Measurements from ENCODE around the gene NID2.

Gene NID2

GRCh38 chr14:52031781-52032180 lies 37.1 kb downstream of the NID2 start:
- no peak for DNase-seq (ENCODE audit: low read depth in 3 of 3, low spot score in 1 of 3)

DNA sequence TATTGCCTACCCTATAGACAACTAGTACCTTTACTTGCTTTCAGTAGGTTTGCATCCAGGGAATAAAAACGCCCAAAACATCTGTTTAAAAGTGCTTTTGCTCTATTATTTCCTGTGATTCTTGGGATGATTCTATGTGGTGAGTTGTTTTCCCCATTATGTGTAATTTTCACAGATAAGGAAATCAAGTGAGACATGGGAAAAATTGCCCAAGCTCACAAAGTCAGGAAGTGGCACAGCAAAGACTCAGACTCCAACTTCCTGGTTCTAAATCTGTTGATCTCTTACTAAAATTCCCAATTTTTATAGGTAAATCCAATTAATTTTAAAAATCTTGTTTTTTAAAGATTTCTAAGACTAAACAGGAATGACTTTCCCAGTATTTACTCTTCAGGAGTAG lies 39.0 kb downstream of the NID2 start:
- no peak for DNase-seq (ENCODE audit: low read depth in 3 of 3, low spot score in 1 of 3)

- no peak for DNase-seq (ENCODE audit: low read depth in 3 of 3, low spot score in 1 of 3)
These were observed 42.0 kb downstream of the NID2 start for GRCh38 chr14:52026901-52027300.

GRCh38 chr14:52026017-52026660 lies 42.7 kb downstream of the NID2 start:
- no peak for DNase-seq (ENCODE audit: low read depth in 3 of 3, low spot score in 1 of 3)

DNA sequence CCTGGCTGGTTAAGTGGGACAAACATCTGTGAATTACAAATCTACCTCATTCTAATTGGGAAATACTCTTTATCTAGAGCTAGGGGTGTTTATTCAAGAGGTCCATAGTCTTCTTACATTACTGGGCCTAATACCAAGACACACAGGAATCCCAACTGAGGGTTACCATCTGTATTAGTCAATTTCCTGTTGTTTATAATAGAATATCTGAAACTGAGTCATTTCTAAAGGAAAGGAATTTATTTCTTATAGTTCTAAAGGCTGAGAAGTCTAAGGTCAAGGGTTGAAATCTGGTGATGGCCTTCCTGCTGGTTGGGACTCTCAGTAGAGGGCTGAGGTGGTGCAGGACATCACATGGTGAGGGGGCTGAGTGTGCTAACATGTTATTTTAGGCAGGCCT lies 43.5 kb downstream of the NID2 start:
- no peak for DNase-seq (ENCODE audit: low read depth in 3 of 3, low spot score in 1 of 3)

GRCh38 chr14:52023518-52023917 lies 45.3 kb downstream of the NID2 start:
- no peak for DNase-seq (ENCODE audit: low read depth in 3 of 3, low spot score in 1 of 3)

DNA sequence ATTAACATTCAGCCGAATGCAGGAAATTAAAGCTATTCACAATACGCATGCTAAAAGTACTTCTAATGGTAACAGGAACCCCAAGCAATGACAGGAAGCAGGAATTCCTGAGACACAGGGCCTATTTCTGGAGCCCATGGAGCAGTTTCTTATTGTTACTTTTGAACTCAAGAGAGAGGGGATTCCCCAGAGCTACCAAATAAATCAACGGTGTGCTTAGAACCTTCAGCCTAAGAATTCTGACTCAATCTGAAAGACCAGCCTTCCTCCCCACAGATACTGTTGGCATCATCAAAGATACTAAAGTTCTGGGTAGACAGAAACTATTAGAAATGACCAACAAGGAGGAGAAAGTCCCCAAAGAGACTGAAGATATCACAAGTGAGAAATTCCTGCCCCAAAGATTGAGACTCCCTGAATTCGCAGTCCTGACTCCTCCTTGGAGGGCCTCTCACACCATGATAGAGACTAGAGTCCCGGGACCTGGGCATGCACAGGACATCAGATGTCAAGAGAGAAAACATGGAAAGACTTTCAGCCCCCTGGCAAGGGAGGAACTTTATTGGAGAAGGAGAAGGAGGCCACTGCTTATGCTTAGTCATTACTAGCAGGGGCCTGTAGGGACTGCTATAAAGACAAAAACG lies 46.8 kb downstream of the NID2 start:
- no peak for DNase-seq (ENCODE audit: low read depth in 3 of 3, low spot score in 1 of 3)

- DNase-seq (ENCODE audit: low read depth in 3 of 3, low spot score in 1 of 3): no peak
These were observed 47.8 kb downstream of the NID2 start for GRCh38 chr14:52020866-52021717.

- DNase-seq (ENCODE audit: low read depth in 3 of 3, low spot score in 1 of 3): no peak
These were observed 48.6 kb downstream of the NID2 start for GRCh38 chr14:52020161-52020714.

DNA sequence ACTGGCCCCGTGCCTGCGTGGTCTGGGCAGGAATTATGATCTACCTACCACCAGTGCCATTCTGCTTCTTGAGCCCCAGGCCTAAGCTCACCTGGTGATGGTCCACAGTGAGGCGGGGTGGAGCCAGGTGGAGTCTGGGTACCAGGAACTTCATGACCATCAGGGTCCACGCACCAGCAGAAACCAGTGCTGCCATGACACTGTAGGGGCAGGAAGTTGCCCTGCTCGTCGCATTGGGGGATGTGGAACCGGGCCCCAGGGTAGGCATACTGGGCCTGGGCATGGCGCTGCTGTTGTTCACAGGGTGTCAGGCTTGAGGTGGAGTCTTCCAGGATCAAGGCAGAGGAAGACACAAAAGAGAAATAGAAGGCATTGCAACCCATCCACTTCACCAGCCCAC lies 49.9 kb downstream of the NID2 start:
- no peak for DNase-seq (ENCODE audit: low read depth in 3 of 3, low spot score in 1 of 3)

DNA sequence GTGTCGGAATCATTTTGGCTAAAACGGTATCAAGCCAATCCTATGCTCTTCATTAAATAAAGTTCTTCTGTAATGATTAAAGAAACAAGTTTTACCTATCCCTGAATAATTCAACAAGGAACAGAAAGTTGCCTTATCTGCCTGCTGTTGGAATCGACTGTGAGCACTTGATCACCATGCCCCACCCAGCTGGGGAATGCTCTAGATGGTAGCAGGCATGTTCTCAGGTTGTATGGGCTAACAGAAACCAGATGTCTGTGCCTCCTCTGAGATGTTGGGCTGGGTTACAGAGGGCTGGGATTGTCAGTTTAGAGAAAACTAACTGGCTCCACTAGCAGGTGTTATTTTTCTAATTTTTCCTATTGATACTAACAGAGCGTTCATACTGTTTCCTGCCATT lies 50.6 kb downstream of the NID2 start:
- DNase-seq (ENCODE audit: low read depth in 3 of 3, low spot score in 1 of 3): no peak

- no peak for DNase-seq (ENCODE audit: low read depth in 3 of 3, low spot score in 1 of 3)
These were observed 53.3 kb downstream of the NID2 start for GRCh38 chr14:52015411-52016030.

- no peak for DNase-seq (ENCODE audit: low read depth in 3 of 3, low spot score in 1 of 3)
These were observed 54.1 kb downstream of the NID2 start for GRCh38 chr14:52014601-52015267.

DNA sequence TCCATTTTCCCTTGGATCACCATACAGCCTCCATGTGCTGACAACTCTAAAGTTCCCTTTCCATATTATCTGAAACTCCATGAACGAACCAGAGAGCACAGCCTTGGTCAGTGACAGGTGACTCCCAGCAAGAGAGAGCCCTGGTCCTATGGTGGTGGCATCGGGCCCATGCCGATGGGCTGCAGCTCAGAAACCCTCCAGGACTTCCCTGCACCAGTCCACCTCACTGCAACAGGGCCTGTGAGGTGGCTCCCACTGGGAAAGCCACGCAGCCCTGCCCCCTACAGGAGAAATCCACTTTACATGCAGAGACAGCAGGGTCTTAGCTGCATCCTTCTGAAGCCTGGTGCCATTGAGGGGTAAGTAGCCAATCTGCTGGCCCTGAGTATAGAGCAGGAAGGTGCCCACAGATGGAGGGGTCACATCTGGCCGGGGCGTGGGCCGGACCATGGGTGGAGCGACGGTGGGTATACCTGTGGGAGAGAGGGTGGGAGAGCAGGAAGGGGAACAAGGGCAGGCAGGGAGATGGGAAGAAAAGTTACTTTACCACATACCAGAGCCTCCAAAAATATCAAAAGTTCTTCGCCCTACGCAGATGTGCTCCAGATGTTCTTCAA lies 54.8 kb downstream of the NID2 start:
- DNase-seq (ENCODE audit: low read depth in 3 of 3, low spot score in 1 of 3): no peak

- DNase-seq (ENCODE audit: low read depth in 3 of 3, low spot score in 1 of 3): no peak
These were observed 56.2 kb downstream of the NID2 start for GRCh38 chr14:52012635-52013034.

DNA sequence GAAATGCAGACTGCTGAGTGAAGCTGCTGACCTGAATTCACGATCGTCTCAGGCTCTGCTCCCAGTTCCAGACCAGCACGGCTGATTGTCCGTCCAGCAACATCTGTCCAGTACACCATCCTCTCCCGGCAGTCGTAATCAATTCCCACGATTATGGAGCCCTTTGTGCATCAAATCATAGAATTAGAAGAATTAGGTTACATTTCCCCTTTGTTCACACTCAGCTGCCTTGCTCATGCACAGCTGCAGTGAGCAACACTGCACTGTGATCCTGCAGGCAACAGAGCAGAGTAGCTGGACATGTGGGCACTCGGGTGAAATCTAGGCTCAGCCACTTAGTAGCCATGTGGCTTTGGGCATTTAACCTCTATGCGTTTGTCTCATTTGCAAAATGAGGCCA lies 57.3 kb downstream of the NID2 start:
- DNase-seq (ENCODE audit: low read depth in 3 of 3, low spot score in 1 of 3): no peak

DNA sequence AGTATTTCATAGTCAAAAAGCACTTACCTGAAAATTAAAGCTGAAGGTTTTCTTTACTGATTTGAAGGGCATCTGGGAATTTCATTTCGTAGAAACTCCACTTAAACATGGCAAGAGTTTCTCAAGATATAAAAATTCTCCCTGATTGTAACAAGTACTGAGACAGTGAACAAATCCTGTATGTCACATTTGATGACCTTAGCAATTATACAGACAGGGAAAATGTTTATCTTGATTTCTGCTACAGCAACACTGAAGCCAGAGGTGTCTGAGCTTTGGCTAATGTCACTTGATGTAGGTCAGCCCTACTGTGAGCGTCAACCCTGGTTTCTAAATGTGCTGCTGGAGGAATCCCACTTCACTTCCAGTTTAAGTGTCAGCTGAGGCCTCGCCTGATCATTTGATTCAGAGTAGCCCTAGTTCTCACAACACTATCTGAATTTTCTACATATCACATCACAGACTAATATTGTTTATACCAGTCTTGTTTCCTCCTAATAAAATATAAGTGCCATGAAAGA lies 58.6 kb downstream of the NID2 start:
- DNase-seq (ENCODE audit: low read depth in 3 of 3, low spot score in 1 of 3): no peak

GRCh38 chr14:52008136-52008535 lies 60.7 kb downstream of the NID2 start:
- no peak for DNase-seq (ENCODE audit: low read depth in 3 of 3, low spot score in 1 of 3)

DNA sequence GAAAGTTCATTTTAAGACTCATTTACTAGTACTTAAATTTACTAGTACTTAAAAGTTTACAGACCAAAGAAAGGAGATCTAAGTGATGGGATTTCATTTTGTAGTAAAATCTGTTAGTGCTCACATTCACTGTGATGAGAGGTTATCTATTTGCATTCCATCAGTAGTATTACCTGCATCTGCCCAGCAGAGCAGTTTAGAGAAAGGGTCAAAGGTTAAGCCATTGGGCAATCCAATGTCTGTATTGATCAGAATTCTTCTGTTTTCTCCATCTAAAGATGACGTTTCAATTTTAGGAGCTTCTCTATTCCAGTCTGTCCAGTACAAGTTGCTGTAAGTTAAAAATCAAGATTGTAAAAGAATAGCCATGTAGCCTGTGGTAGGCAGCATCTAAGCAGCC lies 61.2 kb downstream of the NID2 start:
- no peak for DNase-seq (ENCODE audit: low read depth in 3 of 3, low spot score in 1 of 3)

- DNase-seq (ENCODE audit: low read depth in 3 of 3, low spot score in 1 of 3): no peak
These were observed 61.6 kb downstream of the NID2 start for GRCh38 chr14:52007211-52007610.

Measured in stimulated activated CD4-positive, alpha-beta T cell treated with anti-CD3 and anti-CD28 coated beads, TNF-alpha, amount 100 ng/mL, for 1 hour (primary cell).